Measurements from ENCODE around the gene PAGR1. TPM values are rescaled to one million over a fixed set of nuclear protein-coding genes. Genes with fewer than 3 reads are reported as not detected.

Gene PAGR1
- total RNA-seq, 2 donors from 2014 or later = 26.8 to 26.9 TPM

GRCh38 chr16:29814592-29814991, 1.4 kb upstream of the PAGR1 start:
- no peak overlapping the region for H3K27ac Mint-ChIP-seq
- H3K4me3 Mint-ChIP-seq = peak overlapping the region; percentile 99
- no peaks in the 10 kb centered on the region for H3K27me3 Mint-ChIP-seq
- ATAC-seq (replicated peaks) = no peak
- H3K9me3 Mint-ChIP-seq = no peaks in the 10 kb centered on the region
- H3K4me1 Mint-ChIP-seq = peaks cover 43% of the 10 kb centered on the region
- peaks cover 59% of the 10 kb centered on the region for H3K36me3 Mint-ChIP-seq (ENCODE audit: low read depth)

GRCh38 chr16:29815032-29815721, 775 bp upstream of the PAGR1 start:
- Mint-ChIP-seq H3K36me3 (ENCODE audit: low read depth) (peaks cover 59% of the 10 kb centered on the region), H3K27me3 (no peaks in the 10 kb centered on the region), H3K27ac (peak overlapping the region; percentile 95), H3K9me3 (no peaks in the 10 kb centered on the region), H3K4me3 (peak overlapping the region; percentile 99), H3K4me1 (peaks cover 45% of the 10 kb centered on the region)
- ATAC-seq (replicated peaks) = no peak

DNA sequence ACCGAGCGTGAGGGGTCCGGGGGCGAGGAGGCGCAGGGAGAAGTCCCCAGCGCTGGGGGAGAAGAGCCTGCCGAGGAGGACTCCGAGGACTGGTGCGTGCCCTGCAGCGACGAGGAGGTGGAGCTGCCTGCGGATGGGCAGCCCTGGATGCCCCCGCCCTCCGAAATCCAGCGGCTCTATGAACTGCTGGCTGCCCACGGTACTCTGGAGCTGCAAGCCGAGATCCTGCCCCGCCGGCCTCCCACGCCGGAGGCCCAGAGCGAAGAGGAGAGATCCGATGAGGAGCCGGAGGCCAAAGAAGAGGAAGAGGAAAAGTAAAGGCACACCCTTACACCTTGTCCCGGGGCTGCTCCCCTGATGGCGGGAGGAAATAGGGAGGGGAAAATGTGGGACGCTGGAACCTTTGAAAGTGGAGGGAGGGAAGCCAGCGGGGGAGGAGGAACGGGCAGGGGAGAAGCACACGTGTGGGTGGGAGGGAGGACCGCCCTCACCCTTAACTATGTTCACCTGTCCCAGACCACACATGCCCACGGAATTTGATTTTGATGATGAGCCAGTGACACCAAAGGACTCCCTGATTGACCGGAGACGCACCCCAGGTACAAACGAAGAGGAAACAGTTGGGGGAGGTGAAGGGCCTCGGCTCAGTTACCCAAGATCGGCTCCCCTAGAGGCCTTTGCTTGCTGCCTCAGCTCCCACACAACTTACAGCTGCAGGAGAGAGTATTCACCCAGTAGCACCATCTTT, 916 bp downstream of the PAGR1 start:
- H3K4me3 Mint-ChIP-seq = peak overlapping the region; percentile 99
- peaks cover 65% of the 10 kb centered on the region for H3K36me3 Mint-ChIP-seq (ENCODE audit: low read depth)
- H3K27me3 Mint-ChIP-seq = no peaks in the 10 kb centered on the region
- H3K9me3 Mint-ChIP-seq = no peaks in the 10 kb centered on the region
- peak overlapping the region; percentile 95 for H3K27ac Mint-ChIP-seq
- peak; percentile 44 for ATAC-seq (replicated peaks)
- H3K4me1 Mint-ChIP-seq = peaks cover 36% of the 10 kb centered on the region

DNA sequence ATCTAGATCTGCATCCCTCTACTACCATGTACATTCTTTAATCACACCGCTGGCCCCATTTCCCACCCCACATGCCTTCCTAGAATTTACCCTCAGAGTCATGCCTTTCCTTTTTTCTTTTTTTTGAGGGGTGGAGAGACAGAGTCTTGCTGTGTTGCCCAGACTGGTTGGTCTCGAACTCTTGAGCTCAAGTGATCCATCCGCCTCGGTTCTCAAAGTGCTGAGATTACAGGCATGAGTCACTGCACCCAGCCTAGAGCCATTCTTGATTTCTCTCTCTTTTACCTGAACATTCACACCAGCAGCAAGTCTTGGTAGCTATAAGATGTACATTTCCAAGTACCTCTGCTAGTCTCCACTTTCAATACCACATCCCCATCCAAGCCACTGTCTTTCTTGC, 2.1 kb downstream of the PAGR1 start:
- Mint-ChIP-seq H3K4me1 (peaks cover 36% of the 10 kb centered on the region), H3K27me3 (no peaks in the 10 kb centered on the region), H3K9me3 (no peaks in the 10 kb centered on the region), H3K4me3 (peak overlapping the region; percentile 99), H3K27ac (peak overlapping the region; percentile 96), H3K36me3 (ENCODE audit: low read depth) (peaks cover 77% of the 10 kb centered on the region)
- ATAC-seq (replicated peaks) = no peak

DNA sequence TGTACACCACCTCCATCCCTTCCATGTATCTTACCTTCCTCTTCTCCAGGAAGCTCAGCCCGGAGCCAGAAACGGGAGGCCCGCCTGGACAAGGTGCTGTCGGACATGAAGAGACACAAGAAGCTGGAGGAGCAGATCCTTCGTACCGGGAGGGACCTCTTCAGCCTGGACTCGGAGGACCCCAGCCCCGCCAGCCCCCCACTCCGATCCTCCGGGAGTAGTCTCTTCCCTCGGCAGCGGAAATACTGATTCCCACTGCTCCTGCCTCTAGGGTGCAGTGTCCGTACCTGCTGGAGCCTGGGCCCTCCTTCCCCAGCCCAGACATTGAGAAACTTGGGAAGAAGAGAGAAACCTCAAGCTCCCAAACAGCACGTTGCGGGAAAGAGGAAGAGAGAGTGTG, 3.6 kb downstream of the PAGR1 start:
- no peaks in the 10 kb centered on the region for H3K27me3 Mint-ChIP-seq
- ATAC-seq (replicated peaks) = no peak
- H3K9me3 Mint-ChIP-seq = no peaks in the 10 kb centered on the region
- H3K36me3 Mint-ChIP-seq (ENCODE audit: low read depth) = peaks cover 79% of the 10 kb centered on the region
- H3K4me1 Mint-ChIP-seq = peaks cover 30% of the 10 kb centered on the region
- H3K27ac Mint-ChIP-seq = peak overlapping the region; percentile 96
- H3K4me3 Mint-ChIP-seq = peak overlapping the region; percentile 99

DNA sequence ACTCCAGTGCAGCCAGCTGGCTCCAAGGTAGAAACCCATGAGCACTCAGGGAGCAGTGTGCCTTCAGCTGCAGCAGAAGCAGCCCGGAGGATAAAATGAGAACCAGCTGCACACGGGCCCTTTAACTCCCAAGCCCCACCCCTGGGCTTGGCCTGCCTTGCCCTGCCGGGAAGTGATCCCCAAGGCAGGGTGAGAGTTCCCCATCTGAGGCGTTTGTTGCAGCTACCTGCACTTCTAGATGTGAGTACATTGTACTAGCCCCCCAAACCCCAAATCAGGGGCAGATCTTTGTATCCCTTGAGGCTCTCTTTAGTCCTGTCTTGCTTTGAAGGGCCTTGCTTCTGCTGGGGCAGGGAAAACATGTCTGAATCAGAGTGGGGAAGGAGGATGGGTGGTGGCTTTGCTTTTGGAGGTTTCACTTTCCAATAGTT, 4.3 kb downstream of the PAGR1 start, which contains the start of gene MVP:
MVP (plus strand) TSS at position 192 of the 431 bp plus-strand sequence. CDS start 10,088 bp downstream, outside the sequence.
- peak; percentile 10 for ATAC-seq (replicated peaks)
- no peaks in the 10 kb centered on the region for H3K9me3 Mint-ChIP-seq
- no peaks in the 10 kb centered on the region for H3K27me3 Mint-ChIP-seq
- H3K27ac Mint-ChIP-seq = peak within 1 kb of the TSS; percentile 96
- H3K36me3 Mint-ChIP-seq (ENCODE audit: low read depth) = peaks cover 85% of the 10 kb centered on the region
- peak within 1 kb of the TSS; percentile 99 for H3K4me3 Mint-ChIP-seq
- H3K4me1 Mint-ChIP-seq = peaks cover 28% of the 10 kb centered on the region

DNA sequence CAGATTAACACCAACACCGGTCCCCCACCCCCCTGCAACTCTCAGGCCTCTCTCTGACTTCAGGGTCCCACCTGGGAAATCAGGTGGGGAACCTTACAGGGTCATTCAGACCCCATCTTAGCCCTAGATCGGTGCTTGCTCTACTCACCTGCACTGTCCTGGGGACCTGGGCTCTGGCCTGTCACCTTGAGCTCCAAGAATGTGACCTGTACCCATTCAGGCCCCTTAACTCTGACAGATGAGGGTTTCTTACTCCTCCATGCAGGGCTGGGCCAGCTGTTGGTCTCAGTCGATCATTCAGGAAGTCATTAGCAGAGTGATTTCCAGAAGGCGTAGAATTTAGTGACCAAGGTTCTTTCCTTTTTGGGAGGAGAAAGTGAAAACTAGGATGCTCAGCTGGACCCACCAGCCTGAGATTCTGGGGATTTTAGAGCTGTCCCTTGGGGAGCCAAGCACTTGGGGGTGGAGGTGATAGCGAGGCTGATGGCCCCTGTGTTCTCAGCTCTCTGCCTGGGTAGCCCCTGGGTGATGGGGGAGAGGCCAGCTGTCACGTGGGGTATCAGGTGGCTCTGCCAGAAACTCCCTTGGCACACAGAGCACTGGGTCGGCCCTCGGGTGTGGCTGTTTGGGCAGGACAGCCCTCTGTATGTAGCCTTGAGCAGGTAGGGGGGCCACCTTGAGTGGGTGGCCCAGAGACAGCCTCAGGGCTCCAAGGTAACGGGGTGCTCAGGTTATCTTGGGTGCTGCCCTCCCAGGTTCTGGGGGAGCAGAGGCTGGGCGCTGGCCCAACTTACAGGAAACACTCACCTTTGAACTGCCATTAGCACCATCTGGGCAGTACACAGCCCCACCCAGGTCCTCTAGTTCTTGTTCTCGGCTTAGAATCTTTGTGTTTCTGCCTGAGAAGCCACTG, 5.0 kb downstream of the PAGR1 start:
- Mint-ChIP-seq H3K36me3 (ENCODE audit: low read depth) (peaks cover 82% of the 10 kb centered on the region), H3K27me3 (no peaks in the 10 kb centered on the region), H3K27ac (peak overlapping the region; percentile 96), H3K9me3 (no peaks in the 10 kb centered on the region), H3K4me1 (peaks cover 32% of the 10 kb centered on the region), H3K4me3 (peak overlapping the region; percentile 99)
- ATAC-seq (replicated peaks) = peak; percentile 61

DNA sequence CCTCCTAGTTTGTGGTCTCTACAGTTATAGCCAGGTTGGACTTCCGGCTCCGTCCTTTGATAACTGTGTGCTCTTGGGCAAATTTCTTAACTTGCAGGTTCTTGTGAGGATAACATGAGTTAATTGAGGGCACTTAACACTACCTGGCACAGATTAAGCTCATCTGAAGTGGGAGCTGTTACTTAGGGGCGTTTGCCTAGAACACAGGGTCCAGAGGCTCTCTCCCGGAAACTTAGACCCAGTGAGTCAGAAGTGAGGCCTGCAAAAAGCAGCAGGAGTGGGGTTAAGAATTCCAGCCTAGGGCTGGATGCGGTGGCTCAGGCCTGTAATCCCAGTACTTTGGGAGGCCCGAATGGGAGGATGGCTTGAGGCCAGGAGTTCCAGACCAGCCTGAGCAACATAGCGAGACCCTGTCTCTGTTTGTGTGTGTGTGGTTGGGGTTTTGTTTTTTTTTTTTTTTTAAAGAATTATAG, 5.7 kb downstream of the PAGR1 start:
- ATAC-seq (replicated peaks) = no peak
- Mint-ChIP-seq H3K9me3 (no peaks in the 10 kb centered on the region), H3K27ac (peak overlapping the region; percentile 96), H3K36me3 (ENCODE audit: low read depth) (peaks cover 76% of the 10 kb centered on the region), H3K4me3 (peak overlapping the region; percentile 99), H3K4me1 (peaks cover 33% of the 10 kb centered on the region), H3K27me3 (no peaks in the 10 kb centered on the region)

- peaks cover 59% of the 10 kb centered on the region for H3K36me3 Mint-ChIP-seq (ENCODE audit: low read depth)
- ATAC-seq (replicated peaks) = peak; percentile 4
- H3K4me3 Mint-ChIP-seq = peak overlapping the region; percentile 73
- H3K27ac Mint-ChIP-seq = peak overlapping the region; percentile 84
- H3K9me3 Mint-ChIP-seq = no peaks in the 10 kb centered on the region
- H3K4me1 Mint-ChIP-seq = peaks cover 24% of the 10 kb centered on the region
- H3K27me3 Mint-ChIP-seq = no peaks in the 10 kb centered on the region
These were observed 8.7 kb downstream of the PAGR1 start for GRCh38 chr16:29824589-29825144.

DNA sequence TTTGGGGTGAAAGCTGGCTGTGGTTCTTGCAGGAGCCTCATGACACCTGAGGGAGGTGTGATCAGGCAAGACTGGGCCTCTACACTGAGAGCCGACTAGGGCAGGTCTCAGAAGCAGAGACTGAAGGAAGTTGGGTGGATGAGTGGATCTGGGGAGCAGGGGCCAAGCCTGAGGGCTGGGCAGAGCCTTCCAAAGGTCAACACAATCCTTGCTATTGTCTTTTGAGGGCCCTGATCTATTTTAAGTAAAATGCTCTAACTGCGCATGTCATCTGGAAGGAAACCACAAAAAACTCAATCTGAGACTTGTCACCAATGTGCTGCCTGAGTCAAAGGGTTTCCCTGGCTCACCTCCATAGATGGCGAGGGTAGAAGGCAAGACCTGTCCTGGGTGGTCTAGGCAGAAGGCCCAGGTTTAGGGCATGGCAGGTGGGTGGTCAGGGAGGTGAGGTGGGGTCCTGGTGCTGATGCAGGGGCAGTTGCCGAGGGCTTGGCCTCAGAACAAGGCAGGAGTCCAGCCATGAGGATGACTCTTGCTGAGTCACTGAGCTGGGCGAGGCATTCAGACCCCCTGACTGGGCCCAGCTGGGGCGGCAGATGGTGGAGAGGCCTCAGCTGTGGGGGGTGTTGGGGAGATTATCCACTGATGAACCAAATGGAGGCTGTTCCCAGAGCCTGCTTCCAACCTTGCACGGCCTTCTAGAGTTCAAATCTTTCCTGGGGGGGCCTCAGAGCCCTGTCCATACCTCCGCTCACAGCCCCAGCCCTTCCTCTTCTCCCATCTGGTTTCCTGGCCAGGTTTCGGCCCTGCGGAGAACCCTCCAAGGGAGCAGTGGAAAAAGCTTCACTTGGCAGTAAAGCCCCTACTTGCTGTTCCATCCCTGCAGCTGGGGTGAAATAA, 9.4 kb downstream of the PAGR1 start:
- Mint-ChIP-seq H3K36me3 (ENCODE audit: low read depth) (peaks cover 59% of the 10 kb centered on the region), H3K4me1 (peaks cover 29% of the 10 kb centered on the region), H3K9me3 (no peaks in the 10 kb centered on the region), H3K27ac (peak overlapping the region; percentile 84), H3K4me3 (peak overlapping the region; percentile 73), H3K27me3 (no peaks in the 10 kb centered on the region)
- peak; percentile 57 for ATAC-seq (replicated peaks)

DNA sequence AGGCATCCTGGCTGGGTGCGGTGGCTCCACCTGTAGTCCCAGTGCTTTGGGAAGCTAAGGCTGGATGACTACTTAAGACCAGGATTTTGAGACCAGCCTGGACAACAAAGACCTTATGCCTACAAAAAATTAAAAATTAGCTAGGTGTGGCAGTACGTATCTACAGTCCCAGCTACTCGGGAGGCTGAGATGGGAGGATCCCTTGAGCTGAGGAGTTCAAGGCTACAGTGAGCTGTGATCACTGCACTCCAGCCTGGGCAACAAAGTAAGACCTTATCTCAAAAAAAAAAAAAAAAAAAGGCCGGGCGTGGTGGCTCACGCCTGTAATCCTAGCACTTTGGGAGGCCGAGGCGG, 10.4 kb downstream of the PAGR1 start:
- Mint-ChIP-seq H3K4me3 (peak overlapping the region; percentile 73), H3K27ac (peak overlapping the region; percentile 92), H3K9me3 (no peaks in the 10 kb centered on the region), H3K27me3 (no peaks in the 10 kb centered on the region), H3K4me1 (peaks cover 29% of the 10 kb centered on the region), H3K36me3 (ENCODE audit: low read depth) (peaks cover 58% of the 10 kb centered on the region)
- no peak for ATAC-seq (replicated peaks)

DNA sequence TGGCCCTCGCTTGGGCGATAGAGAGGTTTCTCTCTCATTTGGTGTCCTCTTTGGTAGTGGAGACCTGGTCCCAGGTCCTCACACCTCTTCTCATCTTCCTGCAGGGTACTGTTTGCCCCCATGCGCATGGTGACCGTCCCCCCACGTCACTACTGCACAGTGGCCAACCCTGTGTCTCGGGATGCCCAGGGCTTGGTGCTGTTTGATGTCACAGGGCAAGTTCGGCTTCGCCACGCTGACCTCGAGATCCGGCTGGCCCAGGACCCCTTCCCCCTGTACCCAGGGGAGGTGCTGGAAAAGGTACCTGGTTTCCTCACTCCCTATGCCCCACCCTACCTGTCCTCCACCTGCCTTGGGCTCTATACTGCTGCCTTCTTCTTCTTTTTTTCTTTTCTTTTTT, 14.8 kb downstream of the PAGR1 start:
- H3K27me3 Mint-ChIP-seq = no peaks in the 10 kb centered on the region
- ATAC-seq (replicated peaks) = no peak
- H3K27ac Mint-ChIP-seq = peak overlapping the region; percentile 79
- peaks cover 26% of the 10 kb centered on the region for H3K4me1 Mint-ChIP-seq
- H3K9me3 Mint-ChIP-seq = no peaks in the 10 kb centered on the region
- H3K36me3 Mint-ChIP-seq (ENCODE audit: low read depth) = peaks cover 73% of the 10 kb centered on the region
- H3K4me3 Mint-ChIP-seq = no peak overlapping the region

DNA sequence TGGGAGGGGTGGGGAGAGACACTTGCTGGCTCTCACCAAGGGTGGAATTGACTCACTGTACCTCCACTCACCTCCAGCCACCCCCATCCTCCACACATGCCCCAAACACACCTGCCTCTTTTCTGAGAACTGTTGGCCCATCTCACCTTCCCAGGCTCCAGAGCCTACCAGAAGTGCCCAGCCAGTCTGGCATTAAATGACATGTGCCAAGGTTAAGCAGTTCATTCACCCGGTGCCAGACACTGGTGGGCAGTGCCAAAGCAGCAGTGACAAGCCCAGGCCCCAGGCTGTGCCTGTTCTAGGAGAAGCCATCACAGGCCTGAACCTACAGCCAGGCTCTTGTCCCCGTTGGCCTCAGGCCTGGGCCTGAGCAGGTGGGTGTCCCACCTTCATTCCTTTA, 15.5 kb downstream of the PAGR1 start:
- peak overlapping the region; percentile 79 for H3K27ac Mint-ChIP-seq
- H3K4me1 Mint-ChIP-seq = peaks cover 24% of the 10 kb centered on the region
- H3K9me3 Mint-ChIP-seq = no peaks in the 10 kb centered on the region
- H3K27me3 Mint-ChIP-seq = no peaks in the 10 kb centered on the region
- H3K4me3 Mint-ChIP-seq = no peak overlapping the region
- peaks cover 80% of the 10 kb centered on the region for H3K36me3 Mint-ChIP-seq (ENCODE audit: low read depth)
- ATAC-seq (replicated peaks) = no peak
